ENCODE data around the gene PRR23B.

Gene PRR23B

GRCh38 chr3:139006051-139006716, 14.5 kb downstream of the PRR23B start, which contains the start of gene PRR23A:
TSS of gene PRR23A (minus strand) at chr3:139006268. CDS start at chr3:139006268, 0 bp downstream.
- no peak for DNase-seq (ENCODE audit: low read depth)
- H3K4me3 ChIP-seq (ENCODE audit: low read depth, low read length) = no peak within 1 kb of the TSS
- TF ChIP-seq POLR2A (IDR thresholded peaks at IDR 0.05; ENCODE audit: extremely low read depth, insufficient read length) (no peak), CTCF (IDR thresholded peaks at IDR 0.05; ENCODE audit: low read depth, low read length) (no peak), MAX (IDR thresholded peaks at IDR 0.05; ENCODE audit: low read depth, low read length) (no peak), MYC (IDR thresholded peaks at IDR 0.05; ENCODE audit: low read depth, low read length) (no peak)

GRCh38 chr3:139005356-139005993, 15.3 kb downstream of the PRR23B start:
- DNase-seq (ENCODE audit: low read depth) = no peak
- H3K4me3 ChIP-seq (ENCODE audit: low read depth, low read length) = no peak overlapping the region
- no peak for TF ChIP-seq POLR2A (IDR thresholded peaks at IDR 0.05; ENCODE audit: extremely low read depth, insufficient read length)
- no peak for TF ChIP-seq MYC (IDR thresholded peaks at IDR 0.05; ENCODE audit: low read depth, low read length)
- TF ChIP-seq MAX (IDR thresholded peaks at IDR 0.05; ENCODE audit: low read depth, low read length) = no peak
- TF ChIP-seq CTCF (IDR thresholded peaks at IDR 0.05; ENCODE audit: low read depth, low read length) = no peak

- TF ChIP-seq MAX (IDR thresholded peaks at IDR 0.05; ENCODE audit: low read depth, low read length) (no peak), MYC (IDR thresholded peaks at IDR 0.05; ENCODE audit: low read depth, low read length) (no peak), CTCF (IDR thresholded peaks at IDR 0.05; ENCODE audit: low read depth, low read length) (no peak), POLR2A (IDR thresholded peaks at IDR 0.05; ENCODE audit: extremely low read depth, insufficient read length) (no peak)
- DNase-seq (ENCODE audit: low read depth) = no peak
Measured at GRCh38 chr3:138995706-138996105, 25.0 kb downstream of the PRR23B start.

GRCh38 chr3:138987181-138987580, 33.5 kb downstream of the PRR23B start:
- TF ChIP-seq MYC (IDR thresholded peaks at IDR 0.05; ENCODE audit: low read depth, low read length) (no peak), MAX (IDR thresholded peaks at IDR 0.05; ENCODE audit: low read depth, low read length) (no peak), CTCF (IDR thresholded peaks at IDR 0.05; ENCODE audit: low read depth, low read length) (no peak), POLR2A (IDR thresholded peaks at IDR 0.05; ENCODE audit: extremely low read depth, insufficient read length) (no peak)
- no peak for DNase-seq (ENCODE audit: low read depth)
- H3K4me3 ChIP-seq (ENCODE audit: low read depth, low read length) = no peak overlapping the region

More at GRCh38 chr3:138995706-138996105, 25.0 kb downstream of the PRR23B start:
- no peak overlapping the region for H3K4me3 ChIP-seq (ENCODE audit: low read depth, low read length)

- DNase-seq (ENCODE audit: low read depth) = no peak
- H3K4me3 ChIP-seq (ENCODE audit: low read depth, low read length) = no peak overlapping the region
- TF ChIP-seq POLR2A (IDR thresholded peaks at IDR 0.05; ENCODE audit: extremely low read depth, insufficient read length) = no peak
- TF ChIP-seq MAX (IDR thresholded peaks at IDR 0.05; ENCODE audit: low read depth, low read length) = no peak
- TF ChIP-seq CTCF (IDR thresholded peaks at IDR 0.05; ENCODE audit: low read depth, low read length) = no peak
- no peak for TF ChIP-seq MYC (IDR thresholded peaks at IDR 0.05; ENCODE audit: low read depth, low read length)
Measured at GRCh38 chr3:138985932-138986331, 34.8 kb downstream of the PRR23B start.

All from NB4 (cell line).